Measurements from ENCODE around the gene C8A.

DNA sequence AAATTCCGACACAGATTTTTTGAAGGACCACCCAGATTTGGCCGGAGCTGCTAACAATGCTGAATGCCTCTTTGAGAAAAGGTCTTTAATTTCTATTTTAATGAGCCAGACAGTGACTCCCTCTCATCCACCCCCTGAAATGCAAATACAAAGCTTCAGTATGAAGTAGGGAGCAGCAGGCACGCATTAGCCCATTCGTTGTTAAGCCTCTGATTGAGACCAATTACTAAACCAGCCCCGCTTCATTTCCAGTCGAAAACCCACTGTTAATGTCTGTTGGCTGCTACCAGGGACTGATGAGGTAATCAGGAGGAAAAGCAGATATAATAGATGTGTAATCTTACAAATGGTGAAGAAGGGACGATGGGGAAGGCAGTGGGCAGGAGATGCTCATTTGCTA lies 4.8 kb upstream of the C8A start:
- TF ChIP-seq, protein P1, sequence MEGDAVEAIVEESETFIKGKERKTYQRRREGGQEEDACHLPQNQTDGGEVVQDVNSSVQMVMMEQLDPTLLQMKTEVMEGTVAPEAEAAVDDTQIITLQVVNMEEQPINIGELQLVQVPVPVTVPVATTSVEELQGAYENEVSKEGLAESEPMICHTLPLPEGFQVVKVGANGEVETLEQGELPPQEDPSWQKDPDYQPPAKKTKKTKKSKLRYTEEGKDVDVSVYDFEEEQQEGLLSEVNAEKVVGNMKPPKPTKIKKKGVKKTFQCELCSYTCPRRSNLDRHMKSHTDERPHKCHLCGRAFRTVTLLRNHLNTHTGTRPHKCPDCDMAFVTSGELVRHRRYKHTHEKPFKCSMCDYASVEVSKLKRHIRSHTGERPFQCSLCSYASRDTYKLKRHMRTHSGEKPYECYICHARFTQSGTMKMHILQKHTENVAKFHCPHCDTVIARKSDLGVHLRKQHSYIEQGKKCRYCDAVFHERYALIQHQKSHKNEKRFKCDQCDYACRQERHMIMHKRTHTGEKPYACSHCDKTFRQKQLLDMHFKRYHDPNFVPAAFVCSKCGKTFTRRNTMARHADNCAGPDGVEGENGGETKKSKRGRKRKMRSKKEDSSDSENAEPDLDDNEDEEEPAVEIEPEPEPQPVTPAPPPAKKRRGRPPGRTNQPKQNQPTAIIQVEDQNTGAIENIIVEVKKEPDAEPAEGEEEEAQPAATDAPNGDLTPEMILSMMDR (IDR thresholded peaks at IDR 0.05): no peak
- TF ChIP-seq POLR2AphosphoS5 (IDR thresholded peaks at IDR 0.05) (no peak), POLR2A (IDR thresholded peaks at IDR 0.05) (no peak), EP300 (IDR thresholded peaks at IDR 0.05) (no peak)
